Endothelial cell of umbilical vein (primary cell): ENCODE results near the gene SIRT4. TPM values are rescaled to one million over a fixed set of nuclear protein-coding genes. Genes with fewer than 3 reads are reported as not detected.

Source experiments
- BruUV-seq: library from RNA; stranded (reverse); fragments of 400-500 nt; replicated peaks from 2 replicates; lab custom pipeline; 2021; lab: Mats Ljungman, UMichigan
- CTCF ChIA-PET: fragments of 300-600, 350-600 bp; sonication (Branson Sonifier 250); formaldehyde crosslinking; loops from one replicate; lab custom pipeline; 2021; ENCODE audit warnings: antibody characterized with exemption, inconsistent platforms; lab: Charles Lee
- POLR2A ChIA-PET: fragments of 300-600, 350-600 bp; sonication (Branson Sonifier 250); formaldehyde crosslinking; loops from one replicate; lab custom pipeline; 2021; ENCODE audit warnings: antibody characterized with exemption, inconsistent platforms; lab: Charles Lee
- DNase-seq: peaks from one replicate; pipeline ENCODE4 v3.0.0-alpha.2; 2011; ENCODE audit warnings: low read depth, low spot score
- FAIRE-seq: peaks from 2 replicates; lab custom pipeline; 2011; peaks lifted over from hg19 to GRCh38; lab: Jason Lieb, UNC
- H2AFZ ChIP-seq: 2 replicates; pipeline ENCODE4 v1.6.0; 2012; ENCODE audit warnings: low read depth, low read length, control low read depth, inconsistent platforms
- H3K27ac ChIP-seq: 2 replicates; pipeline ENCODE4 v1.5.1; 2011; ENCODE audit warnings: low read depth, mild to moderate bottlenecking, control low read depth, low read length, moderate library complexity; ENCODE audit not compliant: insufficient read depth
- H3K27me3 ChIP-seq, 2 experiments: 2 replicates each; pipeline versions ENCODE4 v1.6.0 to v1.6.1; 2011; ENCODE audit warnings: low read length in 2 of 2, mixed read lengths in 1 of 2; ENCODE audit not compliant: control insufficient read depth in 2 of 2, insufficient read depth in 2 of 2
- H3K36me3 ChIP-seq, 2 experiments: 2 replicates in 1 of 2; 3 replicates in 1 of 2; pipeline ENCODE4 v1.5.1; 2011; ENCODE audit warnings: low read length in 2 of 2, mild to moderate bottlenecking in 1 of 2, moderate library complexity in 1 of 2; ENCODE audit not compliant: control insufficient read depth in 2 of 2, insufficient read depth in 2 of 2; ENCODE audit errors: extremely low read depth in 1 of 2
- H3K4me1 ChIP-seq: 3 replicates; pipeline ENCODE4 v1.5.1; 2011; ENCODE audit warnings: mild to moderate bottlenecking, low read length; ENCODE audit not compliant: control insufficient read depth, insufficient read depth; ENCODE audit errors: extremely low read depth
- H3K4me2 ChIP-seq: 2 replicates; pipeline ENCODE4 v1.6.1; 2011; ENCODE audit warnings: low read length, control low read depth, mixed read lengths; ENCODE audit not compliant: insufficient read depth
- H3K4me3 ChIP-seq, 3 experiments: fragments of 200-600 bp in 1 of 3; sonication (generic), shearing (Covaris generic) in 1 of 3; replicated peaks in 1 of 3; 2 replicates each; pipeline ENCODE4 v1.5.1; 2011 to 2016; ENCODE audit warnings: control low read depth in 3 of 3, low read length in 3 of 3, mild to moderate bottlenecking in 2 of 3, inconsistent platforms in 1 of 3, low read depth in 1 of 3, moderate library complexity in 1 of 3; ENCODE audit not compliant: insufficient read depth in 1 of 3
- H3K79me2 ChIP-seq: 2 replicates; pipeline ENCODE4 v1.6.0; 2012; ENCODE audit warnings: low read length, inconsistent platforms; ENCODE audit not compliant: control insufficient read depth, insufficient read depth
- H3K9ac ChIP-seq: replicated peaks from 2 replicates; pipeline ENCODE3; 2011; ENCODE audit warnings: low read length, control low read depth; ENCODE audit not compliant: insufficient read depth; ENCODE audit errors: extremely low read depth
- H3K9me1 ChIP-seq: replicated peaks from 3 replicates; pipeline ENCODE4 v1.6.0; 2011; ENCODE audit warnings: mild to moderate bottlenecking, low read length; ENCODE audit not compliant: control insufficient read depth, insufficient read depth; ENCODE audit errors: extremely low read depth
- H3K9me3 ChIP-seq: replicated peaks from 2 replicates; pipeline ENCODE4 v1.5.1; 2012; ENCODE audit warnings: low read length, inconsistent platforms; ENCODE audit not compliant: control insufficient read depth, insufficient read depth
- H4K20me1 ChIP-seq: replicated peaks from 2 replicates; pipeline ENCODE3; 2011; ENCODE audit warnings: mild to moderate bottlenecking, low read length; ENCODE audit not compliant: control insufficient read depth, insufficient read depth; ENCODE audit errors: extremely low read depth
- EZH2 ChIP-seq: IDR thresholded peaks from 2 replicates; pipeline ENCODE4 v1.6.1; 2012; ENCODE audit warnings: borderline replicate concordance, low read depth, mild to moderate bottlenecking, moderate library complexity, low read length, inconsistent platforms; ENCODE audit not compliant: severe bottlenecking
- FOS ChIP-seq: IDR thresholded peaks from 2 replicates; pipeline ENCODE4 v1.6.1; 2011; ENCODE audit warnings: mild to moderate bottlenecking, low read length, moderate library complexity, borderline replicate concordance; ENCODE audit not compliant: insufficient read depth
- GATA2 ChIP-seq: IDR thresholded peaks from 2 replicates; pipeline ENCODE4 v1.7.0; 2011; ENCODE audit warnings: low read depth, mild to moderate bottlenecking, moderate library complexity, mixed read lengths, low read length; ENCODE audit not compliant: insufficient read length, insufficient read depth
- JUN ChIP-seq: IDR thresholded peaks from 2 replicates; pipeline ENCODE4 v1.6.1; 2011; ENCODE audit warnings: borderline replicate concordance, low read depth; ENCODE audit not compliant: insufficient read length, insufficient read depth
- MYC ChIP-seq: IDR thresholded peaks from one replicate; pipeline ENCODE4 v1.6.1; 2011; ENCODE audit warnings: mild to moderate bottlenecking, low read depth, low read length
- POLR2A ChIP-seq: IDR thresholded peaks from 2 replicates; pipeline ENCODE4 v1.6.1; 2012; ENCODE audit warnings: low read depth, mild to moderate bottlenecking, control low read depth, low read length
- POLR2AphosphoS5 ChIP-seq: IDR thresholded peaks from 2 replicates; pipeline ENCODE4 v1.6.1; 2012; ENCODE audit warnings: low read depth, mild to moderate bottlenecking, control low read depth, low read length, moderate library complexity; ENCODE audit not compliant: insufficient read depth
- dilution Hi-C: fragments of 300-500 bp; cut with MboI; formaldehyde crosslinking; loops from one replicate; pipeline ENCODE4 v1.15.0; 2019; ENCODE audit warnings: low sequenced_read_pairs; ENCODE audit not compliant: extremely low pct_ligation_motif_present
- intact Hi-C: fragments of 100-400 bp; cut with micrococcal nuclease; formaldehyde crosslinking; loops from one replicate; pipeline ENCODE4 v1.10.0; 2022
- polyA plus RNA-seq, 4 experiments: library from polyadenylated mRNA; depleted of rRNA in 3 of 4; stranded (reverse) in 3 of 4; unstranded in 1 of 4; fragments of >200 nt; gene quantifications; 2 replicates each; pipeline versions ENCODE4 v1.2.1 to v1.2.3, GENCODE V29; 2011 to 2012; ENCODE audit warnings: missing spikeins in 1 of 4
- total RNA-seq: library from RNA; stranded (reverse); gene quantifications from 2 replicates; pipeline ENCODE4 v1.2.3, GENCODE V29; 2021
- TF ChIP-seq, protein P1 (sequence below), 2 donors: IDR thresholded peaks; 1 replicate in 1 of 2; 2 replicates in 1 of 2; pipeline ENCODE4 v1.5.1; 2011; ENCODE audit warnings: low read length in 2 of 2, mild to moderate bottlenecking in 2 of 2, moderate library complexity in 2 of 2, control low read depth in 1 of 2, inconsistent platforms in 1 of 2, low read depth in 1 of 2; ENCODE audit not compliant: insufficient read depth in 1 of 2; ENCODE audit errors: extremely low read depth in 1 of 2
- TF ChIP-seq, protein P2 (sequence below): IDR thresholded peaks from 2 replicates; pipeline ENCODE4 v1.6.1; 2011; ENCODE audit not compliant: insufficient read depth, insufficient read length

The SIRT4 gene
- total and polyA plus RNA-seq, 2 donors (not counting 3 experiments of a cell fraction or from before 2014, with no cell fraction given), result 0.79 to 1.2 TPM

- H4K20me1 ChIP-seq, result no peaks in the 10 kb centered on the region
- dilution Hi-C loops, result no loop called here
- peaks cover 3 to 11% of the 10 kb centered on the region in 2 experiments for H3K27me3 ChIP-seq
- no peak overlapping the region for H3K27ac ChIP-seq
- BruUV-seq, result no TSS peak
- no peak overlapping the region for H3K9ac ChIP-seq
- no peak overlapping the region for H3K4me3 ChIP-seq
- DNase-seq, result no peak
- no peak overlapping the region for H3K4me2 ChIP-seq
- no peaks in the 10 kb centered on the region for H3K9me1 ChIP-seq
- TF ChIP-seq POLR2A, result no peak
- TF ChIP-seq POLR2AphosphoS5, result no peak
- TF ChIP-seq FOS, result no peak
- TF ChIP-seq, protein P1, sequence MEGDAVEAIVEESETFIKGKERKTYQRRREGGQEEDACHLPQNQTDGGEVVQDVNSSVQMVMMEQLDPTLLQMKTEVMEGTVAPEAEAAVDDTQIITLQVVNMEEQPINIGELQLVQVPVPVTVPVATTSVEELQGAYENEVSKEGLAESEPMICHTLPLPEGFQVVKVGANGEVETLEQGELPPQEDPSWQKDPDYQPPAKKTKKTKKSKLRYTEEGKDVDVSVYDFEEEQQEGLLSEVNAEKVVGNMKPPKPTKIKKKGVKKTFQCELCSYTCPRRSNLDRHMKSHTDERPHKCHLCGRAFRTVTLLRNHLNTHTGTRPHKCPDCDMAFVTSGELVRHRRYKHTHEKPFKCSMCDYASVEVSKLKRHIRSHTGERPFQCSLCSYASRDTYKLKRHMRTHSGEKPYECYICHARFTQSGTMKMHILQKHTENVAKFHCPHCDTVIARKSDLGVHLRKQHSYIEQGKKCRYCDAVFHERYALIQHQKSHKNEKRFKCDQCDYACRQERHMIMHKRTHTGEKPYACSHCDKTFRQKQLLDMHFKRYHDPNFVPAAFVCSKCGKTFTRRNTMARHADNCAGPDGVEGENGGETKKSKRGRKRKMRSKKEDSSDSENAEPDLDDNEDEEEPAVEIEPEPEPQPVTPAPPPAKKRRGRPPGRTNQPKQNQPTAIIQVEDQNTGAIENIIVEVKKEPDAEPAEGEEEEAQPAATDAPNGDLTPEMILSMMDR (IDR thresholded peaks at IDR 0.05; ENCODE audit: extremely low read depth in 1 of 2, insufficient read depth in 1 of 2, low read depth in 1 of 2, low read length in 2 of 2), result no peak
- TF ChIP-seq, protein P2, sequence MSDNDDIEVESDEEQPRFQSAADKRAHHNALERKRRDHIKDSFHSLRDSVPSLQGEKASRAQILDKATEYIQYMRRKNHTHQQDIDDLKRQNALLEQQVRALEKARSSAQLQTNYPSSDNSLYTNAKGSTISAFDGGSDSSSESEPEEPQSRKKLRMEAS, result no peak
- no peak for TF ChIP-seq GATA2
- no peak for TF ChIP-seq EZH2
- TF ChIP-seq JUN, result no peak
- TF ChIP-seq MYC, result no peak
- no peak for FAIRE-seq
- H3K9me3 ChIP-seq, result no peaks in the 10 kb centered on the region
- no peaks in the 10 kb centered on the region for H3K4me1 ChIP-seq
- H2AFZ ChIP-seq, result no peak overlapping the region
- ChIA-PET CTCF (interaction anchor here (0.7 to 1.4 kb wide), 3 partner anchors 14 to 78 kb away, joined by 3 to 5 read pairs (median 3); partner anchors contain the start of gene SIRT4), POLR2A (no interaction called here)
- no peaks in the 10 kb centered on the region for H3K79me2 ChIP-seq
- intact Hi-C loops, result no loop called here
- H3K36me3 ChIP-seq, result no peaks in the 10 kb centered on the region
Measured at GRCh38 chr12:120353136-120353535, 51.0 kb downstream of the SIRT4 start.
